ENCODE results near the gene GAGE1.

The GAGE1 gene

DNA sequence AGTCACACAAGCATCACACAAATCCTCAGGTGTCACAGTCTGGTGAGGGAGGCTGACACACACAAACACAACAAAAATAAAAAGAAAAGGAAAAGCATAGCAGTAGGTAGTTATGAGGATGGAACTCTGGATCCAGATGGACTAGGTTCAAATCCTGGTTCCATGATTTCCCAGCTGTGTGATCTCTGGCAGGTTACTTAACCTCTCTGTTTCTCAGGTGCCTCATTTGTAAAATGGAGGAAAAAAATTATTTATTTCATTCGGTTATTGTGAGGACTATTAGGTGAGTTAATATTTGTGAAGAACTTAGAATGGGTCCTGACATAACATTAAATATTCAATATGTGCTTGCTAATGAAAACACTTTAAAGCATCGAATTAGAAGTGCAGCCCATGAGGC, 19.8 kb downstream of the GAGE1 start:
- Histone ChIP-seq H3K4me3 (ENCODE audit: low read length) (no peak overlapping the region), H4K5ac (ENCODE audit: low read length) (no peak overlapping the region), H3K23ac (ENCODE audit: low read length) (no peak overlapping the region), H3K79me2 (ENCODE audit: control insufficient read depth, insufficient read depth, low read length) (no peaks in the 10 kb centered on the region), H3K4me1 (ENCODE audit: control insufficient read depth, low read depth, low read length) (no peaks in the 10 kb centered on the region), H3K27me3 (ENCODE audit: insufficient read depth, low read length, poor library complexity) (no peaks in the 10 kb centered on the region), H4K8ac (ENCODE audit: low read depth, low read length) (no peak overlapping the region), H3K56ac (ENCODE audit: low read length) (no peak overlapping the region), H2BK15ac (replicated peaks; ENCODE audit: low read depth) (no peak overlapping the region), H3K4ac (ENCODE audit: low read depth, low read length) (no peak overlapping the region), H3K9ac (ENCODE audit: low read length) (no peak overlapping the region), H2BK120ac (ENCODE audit: low read depth, low read length) (no peak overlapping the region), H2AK5ac (ENCODE audit: low read length) (no peak overlapping the region), H3K4me2 (ENCODE audit: low read length) (no peak overlapping the region), H3K36me3 (ENCODE audit: control insufficient read depth, insufficient read depth, low read length) (no peaks in the 10 kb centered on the region), H3K18ac (ENCODE audit: low read length) (no peak overlapping the region), H3K27ac (ENCODE audit: low read depth, low read length) (no peak overlapping the region), H2BK5ac (ENCODE audit: low read length) (no peak overlapping the region), H3K79me1 (ENCODE audit: low read length) (no peaks in the 10 kb centered on the region)
- no CpG with 5 or more reads among the region's 2 CpGs for WGBS (ENCODE audit: extremely low coverage, insufficient coverage, low lambda C conversion rate)
- DNase-seq, result no peak

DNA sequence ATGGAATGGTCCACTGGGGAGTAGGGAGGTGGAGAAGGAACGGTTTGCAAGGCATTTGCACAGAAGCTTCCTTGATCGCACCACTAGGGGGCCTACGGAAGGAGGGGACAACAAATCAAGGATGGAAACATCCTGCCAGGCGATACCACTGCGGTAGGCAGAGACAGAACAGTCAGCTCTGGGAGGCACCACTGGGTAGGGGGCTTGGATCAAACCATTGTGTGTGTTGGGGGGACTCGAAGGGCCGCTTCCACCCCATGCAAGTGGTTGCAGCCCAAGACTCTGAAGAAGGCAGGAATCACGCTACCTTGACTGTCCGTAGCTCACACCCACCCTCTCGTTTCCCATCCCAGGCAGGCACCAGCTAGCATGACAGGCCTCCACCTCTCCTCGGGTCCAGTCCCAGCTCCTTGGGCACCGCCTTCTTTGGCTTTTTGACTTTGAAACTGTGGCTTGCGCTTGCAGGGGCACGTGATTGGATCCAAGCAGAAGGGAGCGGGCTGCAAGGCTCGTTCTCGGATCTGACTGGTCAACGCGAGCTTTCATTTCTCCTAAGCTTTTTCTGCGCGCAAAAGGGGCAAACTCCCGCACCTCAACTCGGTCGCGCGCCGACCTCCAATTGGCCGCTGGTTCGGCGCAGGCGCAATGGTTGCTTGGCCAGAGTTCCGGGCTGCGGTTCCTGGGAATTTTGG, 28.4 kb downstream of the GAGE1 start:
- Histone ChIP-seq H3K79me2 (ENCODE audit: control insufficient read depth, insufficient read depth, low read length) (no peaks in the 10 kb centered on the region), H3K9ac (ENCODE audit: low read length) (no peak overlapping the region), H3K18ac (ENCODE audit: low read length) (no peak overlapping the region), H4K5ac (ENCODE audit: low read length) (no peak overlapping the region), H4K8ac (ENCODE audit: low read depth, low read length) (no peak overlapping the region), H2AK5ac (ENCODE audit: low read length) (no peak overlapping the region), H3K23ac (ENCODE audit: low read length) (no peak overlapping the region), H3K4me1 (ENCODE audit: control insufficient read depth, low read depth, low read length) (no peaks in the 10 kb centered on the region), H3K27ac (ENCODE audit: low read depth, low read length) (no peak overlapping the region), H3K56ac (ENCODE audit: low read length) (no peak overlapping the region), H2BK5ac (ENCODE audit: low read length) (no peak overlapping the region), H3K4me3 (ENCODE audit: low read length) (no peak overlapping the region), H3K79me1 (ENCODE audit: low read length) (no peaks in the 10 kb centered on the region), H2BK120ac (ENCODE audit: low read depth, low read length) (no peak overlapping the region), H3K4me2 (ENCODE audit: low read length) (no peak overlapping the region), H3K27me3 (ENCODE audit: insufficient read depth, low read length, poor library complexity) (no peaks in the 10 kb centered on the region), H3K36me3 (ENCODE audit: control insufficient read depth, insufficient read depth, low read length) (no peaks in the 10 kb centered on the region), H3K4ac (ENCODE audit: low read depth, low read length) (no peak overlapping the region), H2BK15ac (replicated peaks; ENCODE audit: low read depth) (no peak overlapping the region)
- WGBS (ENCODE audit: extremely low coverage, insufficient coverage, low lambda C conversion rate), result no CpG with 5 or more reads among the region's 33 CpGs
- peak; percentile 46 for DNase-seq

DNA sequence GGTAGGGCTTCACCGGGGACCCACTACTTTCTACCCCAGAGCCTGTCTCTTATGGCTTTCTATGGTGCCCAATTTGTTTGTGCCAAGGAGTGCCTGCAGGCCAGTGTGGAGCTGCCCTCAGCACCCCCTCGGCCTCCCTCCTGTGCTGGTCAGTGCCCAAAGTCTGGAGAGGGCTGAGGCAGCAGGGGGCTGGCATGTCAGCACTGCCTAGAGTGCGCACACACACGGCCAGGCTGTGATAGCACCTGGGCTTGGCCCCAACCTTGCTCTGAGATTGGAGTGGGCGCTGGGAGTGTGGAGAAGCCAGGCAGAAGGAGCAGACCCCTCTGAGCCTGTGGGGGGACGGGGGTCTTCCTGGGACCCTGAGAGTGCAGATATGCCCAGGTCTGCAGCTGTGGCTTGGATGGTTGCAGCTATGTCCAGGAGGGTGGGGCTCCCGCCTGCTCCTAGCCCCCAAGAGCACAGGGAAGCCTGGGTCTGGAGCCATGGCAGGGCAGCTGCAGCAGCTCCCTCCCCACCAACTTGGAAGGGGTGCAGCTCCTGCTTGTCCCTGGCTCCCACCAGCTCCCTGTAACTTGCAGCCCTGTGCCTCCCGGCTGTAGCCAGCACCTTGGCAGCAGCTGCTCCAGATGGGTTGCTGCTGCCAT, 46.3 kb downstream of the GAGE1 start:
- Histone ChIP-seq H3K27ac (ENCODE audit: low read depth, low read length) (no peak overlapping the region), H3K36me3 (ENCODE audit: control insufficient read depth, insufficient read depth, low read length) (no peaks in the 10 kb centered on the region), H2AK5ac (ENCODE audit: low read length) (no peak overlapping the region), H3K4me1 (ENCODE audit: control insufficient read depth, low read depth, low read length) (no peaks in the 10 kb centered on the region), H2BK120ac (ENCODE audit: low read depth, low read length) (no peak overlapping the region), H3K4ac (ENCODE audit: low read depth, low read length) (no peak overlapping the region), H3K4me2 (ENCODE audit: low read length) (no peak overlapping the region), H2BK15ac (replicated peaks; ENCODE audit: low read depth) (no peak overlapping the region), H4K8ac (ENCODE audit: low read depth, low read length) (no peak overlapping the region), H3K23ac (ENCODE audit: low read length) (no peak overlapping the region), H3K56ac (ENCODE audit: low read length) (no peak overlapping the region), H3K18ac (ENCODE audit: low read length) (no peak overlapping the region), H3K9ac (ENCODE audit: low read length) (no peak overlapping the region), H3K27me3 (ENCODE audit: insufficient read depth, low read length, poor library complexity) (no peaks in the 10 kb centered on the region), H3K79me1 (ENCODE audit: low read length) (no peaks in the 10 kb centered on the region), H3K4me3 (ENCODE audit: low read length) (no peak overlapping the region), H3K79me2 (ENCODE audit: control insufficient read depth, insufficient read depth, low read length) (no peaks in the 10 kb centered on the region), H2BK5ac (ENCODE audit: low read length) (no peak overlapping the region), H4K5ac (ENCODE audit: low read length) (no peak overlapping the region)
- no peak for DNase-seq
- WGBS (ENCODE audit: extremely low coverage, insufficient coverage, low lambda C conversion rate), result no CpG with 5 or more reads among the region's 8 CpGs

DNA sequence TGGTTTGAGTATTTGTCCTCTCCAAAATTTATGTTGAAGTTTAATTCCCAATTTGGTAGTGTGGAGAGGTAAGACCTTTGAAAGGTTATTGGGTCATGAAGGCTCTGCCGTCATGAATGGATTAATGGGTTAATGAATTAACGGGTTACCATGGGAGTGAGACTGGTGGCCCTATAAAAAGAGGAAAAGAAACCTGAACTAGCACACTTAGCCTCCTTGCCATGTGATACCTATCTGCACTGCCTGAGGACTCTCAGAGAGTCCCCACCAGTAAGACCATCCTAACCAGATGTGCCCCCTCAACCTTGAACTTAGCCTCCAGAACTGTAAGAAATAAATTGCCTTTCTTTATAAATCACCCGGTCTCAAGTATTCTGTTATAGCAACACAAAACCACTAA, 57.7 kb downstream of the GAGE1 start:
- Histone ChIP-seq H2BK5ac (ENCODE audit: low read length) (no peak overlapping the region), H3K18ac (ENCODE audit: low read length) (no peak overlapping the region), H2BK15ac (replicated peaks; ENCODE audit: low read depth) (no peak overlapping the region), H3K4ac (ENCODE audit: low read depth, low read length) (no peak overlapping the region), H3K27ac (ENCODE audit: low read depth, low read length) (no peak overlapping the region), H4K8ac (ENCODE audit: low read depth, low read length) (no peak overlapping the region), H2BK120ac (ENCODE audit: low read depth, low read length) (no peak overlapping the region), H3K79me1 (ENCODE audit: low read length) (no peaks in the 10 kb centered on the region), H3K27me3 (ENCODE audit: insufficient read depth, low read length, poor library complexity) (no peaks in the 10 kb centered on the region), H3K4me2 (ENCODE audit: low read length) (no peak overlapping the region), H2AK5ac (ENCODE audit: low read length) (no peak overlapping the region), H3K23ac (ENCODE audit: low read length) (no peak overlapping the region), H3K4me3 (ENCODE audit: low read length) (no peak overlapping the region), H3K79me2 (ENCODE audit: control insufficient read depth, insufficient read depth, low read length) (no peaks in the 10 kb centered on the region), H3K36me3 (ENCODE audit: control insufficient read depth, insufficient read depth, low read length) (no peaks in the 10 kb centered on the region), H4K5ac (ENCODE audit: low read length) (no peak overlapping the region), H3K56ac (ENCODE audit: low read length) (no peak overlapping the region), H3K4me1 (ENCODE audit: control insufficient read depth, low read depth, low read length) (no peaks in the 10 kb centered on the region), H3K9ac (ENCODE audit: low read length) (no peak overlapping the region)
- WGBS (ENCODE audit: extremely low coverage, insufficient coverage, low lambda C conversion rate), result no CpG with 5 or more reads among the region's 3 CpGs
- DNase-seq, result no peak

Measured in mesendoderm (in vitro differentiated cells).